ENCODE results near the gene TCL1B.

GRCh38 chr14:95741781-95742180, 55.6 kb downstream of the TCL1B start:
- TF ChIP-seq POLR2A (IDR thresholded peaks at IDR 0.05) (no peak), CTCF (IDR thresholded peaks at IDR 0.05) (no peak), EP300 (IDR thresholded peaks at IDR 0.05) (no peak)
